PC-9 (cell line): Measurements from ENCODE around the gene CGB8.
"Not testable (repeated sequence)": the region's sequence is repeated elsewhere in the genome, so short reads cannot be mapped to it uniquely, and the experiment has no call there.

Experiments
- CTCF ChIP-seq: fragments of 200-600 bp; sonication (generic); conservative IDR thresholded peaks from 2 replicates; pipeline ENCODE4 v1.6.1; 2017; ENCODE audit warnings: mixed run types, antibody characterized with exemption, mild to moderate bottlenecking, moderate library complexity
- EZH2 ChIP-seq: fragments of 200-600 bp; sonication (generic); IDR thresholded peaks from 2 replicates; pipeline ENCODE4 v1.8.0; 2017; ENCODE audit warnings: antibody characterized with exemption, low read depth

- not testable (repeated sequence) for TF ChIP-seq CTCF, EZH2
Observed at GRCh38 chr19:49024233-49024632, 24.7 kb downstream of the CGB8 start, which contains the start of gene CGB3.
